Transverse colon (tissue), 4 donors: ENCODE measurements around the gene COL13A1. TPM values are rescaled to one million over a fixed set of nuclear protein-coding genes. Genes with fewer than 3 reads are reported as not detected.

Experiments
- DNase-seq: peaks from one replicate; pipeline ENCODE4 v3.0.0-alpha.2; 2019
- H3K27ac ChIP-seq, 4 donors: fragments of 200-600 bp; sonication (generic); 2 replicates each; pipeline ENCODE4 v1.5.1; 2016 to 2018; ENCODE audit warnings: inconsistent platforms in 4 of 4
- H3K27me3 ChIP-seq: fragments of 200-600 bp; sonication (generic); 2 replicates; pipeline ENCODE4 v1.5.1; 2017; ENCODE audit warnings: inconsistent platforms
- H3K36me3 ChIP-seq, 4 donors: fragments of 200-600 bp; sonication (generic); 2 replicates each; pipeline ENCODE4 v1.5.1; 2017 to 2019; ENCODE audit warnings: inconsistent platforms in 4 of 4
- H3K4me1 ChIP-seq, 4 donors: fragments of 200-600 bp; sonication (generic); 2 replicates each; pipeline ENCODE4 v1.5.1; 2017 to 2020; ENCODE audit warnings: inconsistent platforms in 4 of 4
- H3K4me3 ChIP-seq, 4 donors: fragments of 200-600 bp; sonication (generic); 1 replicate in 1 of 4; 2 replicates in 3 of 4; pipeline versions ENCODE4 v1.5.1 to v1.6.1; 2017 to 2019; ENCODE audit warnings: inconsistent platforms in 4 of 4
- H3K9me3 ChIP-seq, 2 donors: fragments of 200-600 bp; sonication (generic); 2 replicates each; pipeline ENCODE4 v1.5.1; 2017 to 2019; ENCODE audit warnings: inconsistent platforms in 2 of 2
- EP300 ChIP-seq: sonication (generic); formaldehyde crosslinking; IDR thresholded peaks from one replicate; pipeline ENCODE4 v1.6.1; 2017; ENCODE audit warnings: antibody characterized with exemption, low read depth
- POLR2A ChIP-seq: fragments of 450-650 bp; IDR thresholded peaks from one replicate; pipeline ENCODE4 v1.6.1; 2016; ENCODE audit warnings: antibody characterized with exemption, mild to moderate bottlenecking, moderate library complexity
- POLR2AphosphoS5 ChIP-seq, 3 donors: sonication (generic); formaldehyde crosslinking; IDR thresholded peaks; one replicate each; pipeline ENCODE4 v1.6.1; 2016; ENCODE audit warnings: antibody characterized with exemption in 3 of 3
- WGBS, 2 donors: methylation state at CpG; one replicate each; pipeline ENCODE4 v1.1.5; 2018; ENCODE audit warnings: low coverage in 1 of 2; 5-methylcytosine and 5-hydroxymethylcytosine counted together
- in situ Hi-C, 4 donors: fragments of 200-750 bp; cut with MboI; loops; one replicate each; pipeline versions ENCODE4 v1.15.0 to v1.15.1; 2017; ENCODE audit warnings: low sequenced_read_pairs in 3 of 4, low pct_ligation_motif_present in 1 of 4, low pct_unique_long_range_greater_than_20kb in 1 of 4
- intact Hi-C: fragments of 100-400 bp; cut with DNase I; formaldehyde crosslinking; loops from one replicate; pipeline ENCODE4 v1.15.1; 2023; ENCODE audit warnings: low total_unique reads
- total RNA-seq, 4 donors: library from RNA; depleted of rRNA; stranded (reverse); fragments of >200 nt; gene quantifications; one replicate each; pipeline ENCODE4 v1.1.0, GENCODE V29; 2016
- TF ChIP-seq, protein P1 (sequence below), 5 experiments: fragments of 200-600 bp in 3 of 5; fragments of 450-650 bp in 2 of 5; sonication (generic) in 3 of 5; IDR thresholded peaks; 1 replicate in 2 of 5; 2 replicates in 3 of 5; pipeline ENCODE4 v1.5.1; 2016 to 2017; ENCODE audit warnings: antibody characterized with exemption in 5 of 5, inconsistent platforms in 3 of 5, mild to moderate bottlenecking in 2 of 5, moderate library complexity in 1 of 5

Gene COL13A1
- total RNA-seq, 4 donors from 2014 or later: 0.68 to 8.2 (median 2.1) TPM

DNA sequence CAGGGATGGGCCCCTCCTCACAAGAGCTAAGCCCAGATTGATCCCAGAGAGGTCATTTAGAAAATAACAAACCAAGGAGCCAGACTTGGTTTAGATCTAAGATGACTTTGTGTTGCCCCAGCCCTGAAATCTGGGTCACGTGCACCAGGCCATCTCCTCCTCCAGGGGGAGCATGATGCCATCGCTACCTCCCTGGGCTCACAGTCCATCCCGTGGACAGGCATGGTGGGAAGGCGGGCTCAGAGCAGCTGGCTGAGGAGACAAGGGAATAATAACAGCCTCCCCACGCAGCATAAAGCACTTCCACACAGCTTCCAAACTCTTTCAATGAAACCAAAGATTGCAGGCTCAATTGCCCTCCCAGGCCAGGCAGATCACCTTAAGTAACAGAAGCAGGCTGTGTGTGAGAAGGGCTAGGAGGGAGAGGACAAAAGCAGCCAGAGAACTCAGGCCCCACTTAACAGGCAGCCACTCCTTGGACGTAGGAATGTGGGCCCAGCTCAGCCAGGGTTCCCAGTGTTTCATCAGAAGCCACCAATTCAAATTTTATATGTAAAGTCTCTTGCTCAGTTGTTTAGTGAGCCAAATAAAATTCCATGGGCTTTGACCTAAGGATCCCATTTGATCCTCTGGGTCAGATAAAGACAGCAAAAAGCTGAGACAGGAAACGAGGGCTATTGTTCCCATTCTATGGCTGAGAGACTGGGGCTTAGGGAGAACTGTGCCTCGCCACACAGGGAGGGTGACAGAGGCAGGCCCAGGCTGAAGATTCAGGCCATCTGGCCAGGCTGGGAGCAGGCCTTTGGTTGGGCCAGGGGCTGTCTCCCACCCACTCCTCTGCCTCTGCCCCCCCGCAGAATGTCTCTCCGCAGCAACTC, 100.2 kb downstream of the COL13A1 start:
- Histone ChIP-seq H3K9me3 (no peaks in the 10 kb centered on the region), H3K4me1 (peaks cover 0 to 32% (median 10%) of the 10 kb centered on the region in 4 donors), H3K27ac (no peak overlapping the region), H3K36me3 (no peaks in the 10 kb centered on the region), H3K4me3 (no peak overlapping the region), H3K27me3 (no peaks in the 10 kb centered on the region)
- intact Hi-C loops (no loop called here), in situ Hi-C loops (no loop called here)
- TF ChIP-seq EP300: no peak
- TF ChIP-seq POLR2AphosphoS5 (IDR thresholded peaks at IDR 0.05): no peak
- TF ChIP-seq, protein P1, sequence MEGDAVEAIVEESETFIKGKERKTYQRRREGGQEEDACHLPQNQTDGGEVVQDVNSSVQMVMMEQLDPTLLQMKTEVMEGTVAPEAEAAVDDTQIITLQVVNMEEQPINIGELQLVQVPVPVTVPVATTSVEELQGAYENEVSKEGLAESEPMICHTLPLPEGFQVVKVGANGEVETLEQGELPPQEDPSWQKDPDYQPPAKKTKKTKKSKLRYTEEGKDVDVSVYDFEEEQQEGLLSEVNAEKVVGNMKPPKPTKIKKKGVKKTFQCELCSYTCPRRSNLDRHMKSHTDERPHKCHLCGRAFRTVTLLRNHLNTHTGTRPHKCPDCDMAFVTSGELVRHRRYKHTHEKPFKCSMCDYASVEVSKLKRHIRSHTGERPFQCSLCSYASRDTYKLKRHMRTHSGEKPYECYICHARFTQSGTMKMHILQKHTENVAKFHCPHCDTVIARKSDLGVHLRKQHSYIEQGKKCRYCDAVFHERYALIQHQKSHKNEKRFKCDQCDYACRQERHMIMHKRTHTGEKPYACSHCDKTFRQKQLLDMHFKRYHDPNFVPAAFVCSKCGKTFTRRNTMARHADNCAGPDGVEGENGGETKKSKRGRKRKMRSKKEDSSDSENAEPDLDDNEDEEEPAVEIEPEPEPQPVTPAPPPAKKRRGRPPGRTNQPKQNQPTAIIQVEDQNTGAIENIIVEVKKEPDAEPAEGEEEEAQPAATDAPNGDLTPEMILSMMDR (IDR thresholded peaks at IDR 0.05): peak; percentile 40 to 58 (median 55)
- 17 to 44% methylated on average over 1 to 10 of the region's 10 CpGs for WGBS, 2 donors
- peak; percentile 66 for DNase-seq

DNA sequence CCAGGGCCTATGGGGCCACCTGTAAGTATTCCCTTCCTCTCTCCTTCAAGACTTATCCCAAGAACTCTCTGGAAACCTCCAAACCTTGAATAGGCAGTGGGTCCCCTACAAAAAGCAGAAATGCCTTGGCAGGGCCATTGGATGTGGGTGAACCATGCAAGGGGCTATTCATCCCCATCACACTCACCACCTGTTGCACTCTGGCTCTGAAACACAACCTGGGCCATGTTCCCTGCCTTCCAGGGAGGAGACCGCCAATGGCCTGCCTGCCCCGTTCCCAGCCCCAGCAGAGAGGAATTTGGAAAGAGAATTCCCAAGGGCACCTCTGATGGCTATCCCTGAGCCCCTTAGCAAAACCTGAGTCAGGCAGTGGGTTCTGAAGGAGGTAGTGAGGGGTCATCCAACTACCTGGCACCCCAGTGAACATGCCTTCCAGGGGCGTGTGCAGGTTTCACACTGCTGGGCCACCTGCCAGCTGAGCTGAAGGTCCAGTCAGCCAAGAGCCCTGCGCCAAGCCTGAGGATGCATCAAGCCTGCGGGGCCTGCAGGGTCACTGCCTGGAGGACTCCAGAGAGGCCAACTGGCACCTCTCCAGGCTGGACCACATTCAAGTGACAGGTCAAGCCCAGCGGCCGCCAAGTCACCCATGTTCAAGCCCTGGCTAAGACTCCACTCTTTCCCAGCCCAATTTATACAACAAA, 101.3 kb downstream of the COL13A1 start:
- H3K9me3 ChIP-seq: no peaks in the 10 kb centered on the region
- 51% methylated on average over 7 of the region's 7 CpGs; no CpG with 5 or more reads in 1 of the 2 donors for WGBS, 2 donors
- intact Hi-C loops: no loop called here
- DNase-seq: peak; percentile 70
- H3K27ac ChIP-seq: no peak overlapping the region
- no peak overlapping the region for H3K4me3 ChIP-seq
- peaks cover 0 to 28% (median 10%) of the 10 kb centered on the region in 4 donors for H3K4me1 ChIP-seq
- TF ChIP-seq, protein P1 (IDR thresholded peaks at IDR 0.05): no peak
- TF ChIP-seq POLR2AphosphoS5 (IDR thresholded peaks at IDR 0.05) (no peak), POLR2A (no peak), EP300 (no peak)
- H3K36me3 ChIP-seq: no peaks in the 10 kb centered on the region
- no peaks in the 10 kb centered on the region for H3K27me3 ChIP-seq
- in situ Hi-C loops: no loop called here

DNA sequence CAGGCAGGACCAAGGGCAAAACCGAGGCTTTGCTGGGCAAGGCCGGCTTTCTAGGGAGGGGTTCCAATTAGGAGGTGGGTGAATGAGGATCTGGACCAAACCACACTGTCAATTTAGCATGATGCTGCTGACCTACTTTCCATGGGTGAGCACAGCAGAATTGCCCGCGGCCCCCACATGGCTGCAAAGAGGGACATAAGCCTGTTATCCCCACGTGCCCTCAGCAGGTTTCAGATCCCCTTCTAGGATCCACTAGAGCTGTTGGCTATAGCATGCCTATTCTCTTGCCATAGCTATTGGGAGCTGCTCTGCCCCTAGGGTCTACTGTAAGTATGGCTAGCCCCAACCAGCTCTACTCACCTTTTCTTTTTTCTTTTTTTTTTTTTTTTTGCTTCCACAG, 102.8 kb downstream of the COL13A1 start:
- in situ Hi-C loops: no loop called here
- DNase-seq: no peak
- Histone ChIP-seq H3K27ac (no peak overlapping the region), H3K9me3 (no peaks in the 10 kb centered on the region), H3K27me3 (no peaks in the 10 kb centered on the region), H3K4me1 (peaks cover 0 to 26% (median 6%) of the 10 kb centered on the region in 4 donors), H3K4me3 (no peak overlapping the region), H3K36me3 (no peaks in the 10 kb centered on the region)
- intact Hi-C loops: no loop called here
- TF ChIP-seq EP300 (no peak), POLR2A (no peak)
- 87% methylated on average over 5 of the region's 5 CpGs; no CpG with 5 or more reads in 1 of the 2 donors for WGBS, 2 donors

DNA sequence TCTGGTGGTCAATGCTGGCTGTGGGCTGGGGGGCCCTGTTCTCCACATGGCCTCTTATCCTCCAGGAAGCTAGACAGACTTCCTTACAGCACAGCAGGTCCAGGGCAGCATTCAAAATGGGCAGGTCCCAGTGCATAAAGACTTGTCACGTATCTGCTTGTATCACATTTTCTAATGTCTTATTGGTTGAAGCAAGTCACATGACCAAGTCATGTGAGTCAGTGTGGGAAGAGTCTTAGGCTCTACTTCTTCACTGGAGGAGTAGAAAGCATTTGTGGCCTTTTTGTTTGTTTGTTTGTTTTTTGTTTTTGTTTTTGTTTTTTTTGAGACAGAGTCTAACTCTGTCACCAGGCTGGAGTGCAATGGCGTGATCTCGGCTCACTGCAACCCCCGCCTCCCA, 104.7 kb downstream of the COL13A1 start:
- Histone ChIP-seq H3K36me3 (no peaks in the 10 kb centered on the region), H3K27me3 (no peaks in the 10 kb centered on the region), H3K4me1 (peaks cover 1 to 28% (median 5%) of the 10 kb centered on the region in 4 donors), H3K27ac (no peak overlapping the region), H3K4me3 (no peak overlapping the region), H3K9me3 (no peaks in the 10 kb centered on the region)
- intact Hi-C loops: no loop called here
- 93 to 96% methylated on average over 4 of the region's 4 CpGs for WGBS, 2 donors
- in situ Hi-C loops: no loop called here
- no peak for TF ChIP-seq EP300
- no peak for TF ChIP-seq POLR2AphosphoS5 (IDR thresholded peaks at IDR 0.05)
- DNase-seq: no peak

DNA sequence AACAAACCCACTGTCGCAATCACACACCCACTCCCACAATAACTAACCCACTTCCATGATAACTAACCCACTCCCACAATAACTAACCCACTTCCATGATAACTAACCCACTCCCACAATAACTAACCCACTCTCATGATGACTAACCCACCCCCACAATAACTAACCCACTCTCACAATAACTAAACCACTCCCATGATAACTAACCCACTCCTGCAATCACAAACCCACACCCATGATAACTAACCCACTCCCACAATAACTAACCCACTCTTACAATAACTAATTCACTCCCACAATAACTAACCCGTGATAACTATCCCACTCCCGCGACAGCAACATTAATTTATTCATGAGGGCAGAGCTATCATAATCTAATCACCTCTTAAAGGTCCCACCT, 105.8 kb downstream of the COL13A1 start:
- H3K27ac ChIP-seq: no peak overlapping the region
- no peaks in the 10 kb centered on the region for H3K36me3 ChIP-seq
- in situ Hi-C loops: no loop called here
- no peak for DNase-seq
- no peak overlapping the region for H3K4me3 ChIP-seq
- TF ChIP-seq, protein P1 (IDR thresholded peaks at IDR 0.05): no peak
- no peak for TF ChIP-seq EP300
- no peaks in the 10 kb centered on the region for H3K27me3 ChIP-seq
- WGBS, 2 donors: 65 to 87% methylated on average over 4 of the region's 4 CpGs
- H3K9me3 ChIP-seq: no peaks in the 10 kb centered on the region
- intact Hi-C loops: no loop called here
- peaks cover 10 to 31% (median 12%) of the 10 kb centered on the region in 4 donors for H3K4me1 ChIP-seq
